ENCODE measurements around the gene KCNK6.

KCNK6 gene

DNA sequence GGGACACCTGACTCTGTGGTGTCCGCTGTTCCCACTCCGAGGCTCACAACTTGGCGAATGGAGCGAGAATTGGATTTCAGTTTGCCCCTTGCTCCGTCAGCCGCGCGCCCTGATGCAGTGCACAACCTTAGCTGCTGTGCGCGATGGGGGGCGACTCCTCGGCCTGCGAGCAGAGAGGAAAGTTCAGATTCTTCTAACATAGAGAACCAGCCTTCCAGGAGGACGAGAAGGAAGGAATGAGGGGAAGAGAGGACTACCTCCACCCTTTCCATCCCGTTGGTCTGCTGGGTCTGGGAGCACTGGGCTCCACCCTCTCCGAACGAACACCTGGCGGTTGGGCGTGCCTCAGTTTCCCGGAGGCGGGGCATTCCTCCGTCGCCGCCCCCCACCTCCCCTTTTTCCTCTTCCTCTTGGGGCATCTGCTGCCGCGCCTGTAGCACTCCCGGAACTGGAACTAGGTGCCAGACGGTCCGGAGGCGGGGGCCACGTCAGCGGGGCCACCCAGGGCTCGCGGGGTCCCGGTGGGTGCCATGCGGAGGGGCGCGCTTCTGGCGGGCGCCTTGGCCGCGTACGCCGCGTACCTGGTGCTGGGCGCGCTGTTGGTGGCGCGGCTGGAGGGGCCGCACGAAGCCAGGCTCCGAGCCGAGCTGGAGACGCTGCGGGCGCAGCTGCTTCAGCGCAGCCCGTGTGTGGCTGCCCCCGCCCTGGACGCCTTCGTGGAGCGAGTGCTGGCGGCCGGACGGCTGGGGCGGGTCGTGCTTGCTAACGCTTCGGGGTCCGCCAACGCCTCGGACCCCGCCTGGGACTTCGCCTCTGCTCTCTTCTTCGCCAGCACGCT lies at the start of gene KCNK6:
KCNK6 (plus strand) TSS at position 425 of the 838 bp plus-strand sequence; CDS start at position 531, 106 bp downstream.
- peak in 2 of 3 donors; percentile 28 for DNase-seq (ENCODE audit: low read depth in 3 of 3)

DNA sequence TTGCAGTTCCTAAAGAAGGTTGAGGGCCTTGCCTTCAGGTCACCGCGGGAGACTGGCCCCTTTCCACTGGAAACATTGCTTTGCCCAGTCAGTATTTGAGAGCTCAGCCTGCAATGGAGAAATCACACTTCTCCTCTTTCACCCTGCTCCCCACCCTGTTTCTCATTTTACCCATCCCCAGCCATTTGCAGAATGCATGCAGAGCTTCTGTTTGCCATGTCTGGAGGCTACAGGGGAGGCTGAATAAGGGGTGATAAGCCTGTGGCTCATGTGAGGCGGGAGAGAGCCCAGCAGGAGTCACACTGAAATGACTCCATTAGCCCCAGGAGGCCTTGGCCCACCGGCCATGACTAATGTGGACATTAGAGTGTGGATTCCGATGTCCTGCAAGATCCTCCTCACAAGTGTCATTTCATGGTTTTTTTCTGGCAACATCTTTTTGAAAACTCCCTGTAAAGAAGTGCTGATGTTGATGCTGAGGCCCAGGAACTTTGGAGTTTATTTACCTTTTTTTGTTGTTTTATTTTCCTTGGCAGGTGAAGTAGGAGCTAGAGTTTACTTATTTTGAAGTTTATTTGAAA lies 49.0 kb upstream of the KCNK6 start:
- no peak for DNase-seq (ENCODE audit: low read depth in 3 of 3)

GRCh38 chr19:38273499-38273898 lies 46.1 kb upstream of the KCNK6 start:
- no peak for DNase-seq (ENCODE audit: low read depth in 3 of 3)

DNA sequence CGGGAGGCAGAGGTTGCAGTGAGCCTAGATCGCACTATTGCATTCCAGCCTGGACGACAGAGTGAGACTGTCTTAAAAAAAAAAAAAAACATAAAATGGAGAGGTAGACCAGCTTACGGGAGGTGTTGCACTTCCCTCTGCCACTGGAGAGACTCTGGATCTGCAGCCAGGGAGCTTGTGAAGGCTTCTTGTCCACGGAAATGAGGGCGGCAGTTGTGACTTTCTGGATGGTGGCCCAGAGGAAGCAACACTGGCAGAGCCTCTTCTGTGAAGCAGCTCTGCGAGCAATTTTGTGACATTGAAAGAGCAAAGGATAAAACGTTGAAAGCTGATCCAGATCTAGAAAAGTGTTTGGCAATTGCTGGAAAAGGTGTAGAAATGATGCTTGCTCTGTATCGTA lies 44.9 kb upstream of the KCNK6 start:
- DNase-seq (ENCODE audit: low read depth in 3 of 3): no peak

DNA sequence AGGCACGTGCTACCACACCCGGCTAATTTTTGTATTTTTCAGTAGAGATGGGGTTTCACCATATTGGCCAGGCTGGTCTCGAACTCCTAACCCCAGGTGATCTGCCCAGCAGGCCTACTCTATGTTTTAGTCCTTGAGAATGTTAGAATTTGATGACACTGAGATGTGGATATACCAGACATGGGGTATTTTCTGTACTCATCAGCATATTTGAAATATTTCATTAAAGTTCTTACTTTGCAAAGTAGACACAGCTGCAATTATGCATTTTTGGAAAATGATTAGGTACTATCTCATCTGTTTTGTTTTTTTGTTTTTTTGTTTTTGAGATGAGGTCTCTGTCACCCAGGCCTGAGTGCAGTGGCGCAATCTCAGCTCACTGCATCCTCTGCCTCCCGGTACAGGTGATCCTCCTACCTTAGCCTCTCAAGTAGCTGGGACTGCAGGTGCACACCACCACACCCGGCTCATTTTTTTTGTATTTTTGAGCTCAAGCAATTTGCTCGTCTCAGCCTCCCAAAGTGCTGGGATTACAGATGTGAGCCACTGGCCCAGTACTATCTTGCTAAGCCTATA lies 42.6 kb upstream of the KCNK6 start:
- no peak for DNase-seq (ENCODE audit: low read depth in 3 of 3)

DNA sequence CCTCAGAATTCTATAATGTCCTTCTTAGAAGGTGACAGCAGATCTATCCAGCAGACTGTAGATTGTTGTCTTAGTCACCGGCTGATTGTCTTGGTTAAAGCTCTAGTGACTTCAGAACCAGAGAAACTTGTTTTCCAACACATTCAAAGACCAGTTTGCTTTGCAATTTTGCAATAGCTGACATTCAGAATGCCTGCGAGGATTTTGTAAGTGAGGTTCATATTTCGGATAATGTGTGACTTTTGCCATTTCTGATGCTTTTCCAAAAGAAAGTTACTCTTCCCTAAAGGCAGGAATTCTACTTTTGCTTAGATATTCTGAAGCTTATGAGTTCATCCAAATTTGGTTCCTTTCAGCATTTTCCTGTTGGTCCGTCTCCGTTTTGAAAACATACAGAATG lies 42.1 kb upstream of the KCNK6 start:
- DNase-seq (ENCODE audit: low read depth in 3 of 3): no peak

DNA sequence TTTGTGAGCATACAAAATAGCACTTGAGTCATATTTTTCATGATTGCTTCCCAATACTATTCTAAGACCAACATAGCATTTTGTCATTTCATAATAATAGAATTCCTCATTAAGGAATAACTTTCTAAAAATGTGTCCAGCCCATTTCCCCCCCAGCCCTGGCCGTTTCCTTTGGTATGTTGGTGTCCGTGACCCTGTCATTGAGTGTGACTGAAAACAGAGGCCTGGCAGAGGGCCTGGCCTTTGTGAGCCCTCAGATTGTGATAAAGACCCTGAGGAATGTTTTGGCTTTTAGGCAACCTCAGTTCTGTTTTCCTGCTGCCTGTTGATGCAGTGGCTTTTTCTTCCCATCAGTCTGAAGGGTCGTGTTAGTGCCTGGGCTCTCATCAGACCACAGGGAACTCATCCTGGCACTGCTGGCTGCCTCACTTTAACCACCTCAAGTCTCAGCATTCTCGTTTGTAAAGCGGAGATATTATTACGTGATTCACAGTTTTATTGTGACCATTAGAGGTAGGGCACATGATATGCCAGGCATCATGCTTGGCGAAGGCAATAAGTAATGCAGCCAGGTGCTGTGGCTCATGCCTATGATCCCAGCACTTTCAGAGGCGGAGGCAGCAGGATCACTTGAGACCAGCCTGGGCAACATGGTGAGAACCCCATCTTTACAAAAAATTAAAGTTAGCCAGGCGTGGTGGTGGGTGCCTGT lies 41.5 kb upstream of the KCNK6 start:
- no peak for DNase-seq (ENCODE audit: low read depth in 3 of 3)

DNA sequence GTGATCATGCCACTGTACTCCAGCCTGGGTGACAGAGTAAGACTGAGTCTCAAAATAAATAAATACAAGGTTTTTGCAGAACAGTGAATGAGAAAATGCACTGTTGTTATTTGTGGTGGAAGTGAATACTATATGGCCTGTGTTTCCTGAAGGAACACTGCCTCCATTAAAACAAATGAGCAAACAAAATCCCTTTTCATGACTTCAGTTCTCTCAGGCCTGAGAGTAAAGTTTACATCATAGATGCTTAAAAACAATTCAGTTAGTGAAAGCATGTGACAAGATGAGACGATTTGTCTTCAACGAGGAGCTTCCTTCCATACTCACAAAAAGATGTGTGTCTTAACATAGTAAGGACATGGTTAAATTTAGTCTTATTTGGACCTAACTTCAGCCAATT lies 40.9 kb upstream of the KCNK6 start:
- no peak for DNase-seq (ENCODE audit: low read depth in 3 of 3)

- no peak for DNase-seq (ENCODE audit: low read depth in 3 of 3)
These were observed 39.4 kb upstream of the KCNK6 start for GRCh38 chr19:38280030-38280921.

DNA sequence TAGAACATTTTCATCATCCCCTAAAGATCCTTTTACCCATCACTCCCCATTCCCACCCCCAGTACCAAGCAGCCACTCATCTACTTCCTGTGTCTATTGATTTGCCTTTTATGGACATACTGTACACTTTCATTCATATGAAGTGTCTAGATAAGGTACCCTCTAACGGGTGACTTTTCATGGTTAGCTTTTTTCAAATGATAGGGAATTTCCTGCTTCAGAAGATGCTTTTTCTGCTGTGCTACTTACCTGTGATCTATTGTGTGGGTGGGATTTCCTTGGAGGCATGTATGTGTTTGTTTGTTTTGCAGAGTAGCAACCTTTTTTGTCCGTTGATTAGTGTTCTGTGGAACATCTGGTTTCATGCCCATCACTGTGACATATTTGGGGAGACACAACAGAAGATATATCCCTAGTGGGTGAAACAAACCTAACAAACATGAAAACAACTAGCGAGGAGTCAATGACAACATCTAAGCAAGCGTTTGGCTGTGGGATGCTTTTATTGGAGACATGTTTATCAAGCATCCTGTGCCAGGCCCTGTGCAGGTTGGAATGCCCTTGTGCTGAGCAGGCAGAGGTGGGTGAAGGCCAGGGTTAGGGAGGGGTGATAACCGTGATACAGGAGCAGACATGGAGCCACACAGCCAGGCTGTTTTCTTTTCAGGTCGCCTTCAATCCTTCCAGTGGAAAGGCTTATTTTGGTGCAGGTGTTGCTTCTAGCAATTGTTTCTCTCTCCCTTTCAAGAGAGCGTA lies 37.7 kb upstream of the KCNK6 start:
- no peak for DNase-seq (ENCODE audit: low read depth in 3 of 3)

DNA sequence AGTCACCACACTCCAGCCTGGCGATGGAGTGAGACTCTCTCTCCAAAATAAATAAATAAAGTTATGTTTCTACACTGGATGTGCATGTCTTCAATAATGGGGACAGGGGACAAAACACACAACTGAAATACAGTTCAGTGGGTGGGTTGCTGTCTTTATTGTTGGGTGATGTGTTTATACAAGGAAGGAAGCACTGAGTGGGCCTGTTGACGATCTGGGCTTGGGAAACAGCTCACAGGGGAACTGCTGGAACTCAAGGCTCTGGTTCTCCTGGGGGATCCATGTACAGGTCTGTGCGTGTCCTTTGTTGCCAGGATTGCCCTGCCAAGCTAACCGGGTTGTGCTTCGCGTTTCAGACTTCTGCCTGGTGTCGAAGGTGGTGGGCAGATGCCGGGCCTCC lies 36.4 kb upstream of the KCNK6 start:
- no peak for DNase-seq (ENCODE audit: low read depth in 3 of 3)

DNA sequence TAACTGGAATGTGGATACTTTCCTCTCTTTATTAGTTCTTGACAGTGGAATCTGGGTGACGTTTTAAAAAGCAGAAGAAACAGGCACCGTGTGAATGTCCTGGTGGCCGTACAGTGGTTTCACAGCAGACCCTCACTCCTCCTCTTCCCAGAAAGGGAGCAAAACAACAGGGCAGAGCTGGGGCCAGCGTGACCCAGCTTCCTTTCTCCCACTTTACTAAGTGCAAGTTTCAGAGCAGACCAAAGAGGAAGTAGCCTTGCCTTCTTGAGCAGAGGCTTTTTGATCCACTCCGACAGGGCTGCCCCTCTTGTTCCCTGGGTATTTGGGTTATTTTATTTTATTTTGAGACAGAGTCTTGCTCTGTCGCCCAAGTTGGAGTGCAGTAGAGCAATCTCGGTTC lies 35.2 kb upstream of the KCNK6 start:
- DNase-seq (ENCODE audit: low read depth in 3 of 3): no peak

DNA sequence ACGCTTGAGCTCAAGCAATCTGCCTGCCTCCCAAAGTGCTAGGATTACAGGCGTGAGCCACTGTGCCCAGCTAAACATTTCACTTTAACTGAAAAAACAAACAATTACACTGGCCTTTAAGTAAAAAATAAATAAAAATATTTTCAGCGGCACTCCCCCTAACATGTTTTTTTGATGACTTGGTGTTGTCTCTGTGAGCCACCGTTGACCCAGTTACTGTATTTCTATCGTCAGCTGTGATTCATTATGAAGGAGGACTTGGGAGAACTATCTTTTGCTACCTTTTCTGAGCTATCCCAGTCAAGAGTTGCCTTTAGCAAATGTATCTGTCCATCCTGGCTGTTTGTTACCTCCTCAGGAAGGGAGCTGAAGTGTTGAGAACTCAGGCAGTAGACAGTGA lies 34.1 kb upstream of the KCNK6 start:
- DNase-seq (ENCODE audit: low read depth in 3 of 3): no peak

DNA sequence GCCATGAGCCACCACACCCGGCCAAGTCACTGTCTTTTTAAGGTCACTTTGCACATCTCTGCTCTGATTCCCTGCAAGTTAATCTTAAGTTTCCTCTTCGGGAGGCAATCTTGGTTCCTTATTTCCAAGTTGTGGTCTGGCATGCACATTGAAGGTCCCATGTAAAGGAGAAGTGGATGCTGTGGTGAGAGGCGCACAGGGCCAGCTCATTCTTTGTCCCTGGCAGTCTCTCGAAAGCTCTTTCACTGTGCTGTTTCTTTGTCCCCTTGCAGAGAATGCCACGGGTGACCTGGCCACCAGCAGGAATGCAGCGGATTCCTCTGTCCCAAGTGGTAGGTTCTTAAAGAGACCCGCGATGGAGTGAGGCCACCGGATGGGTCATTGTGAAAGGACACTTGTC lies 32.0 kb upstream of the KCNK6 start:
- no peak for DNase-seq (ENCODE audit: low read depth in 3 of 3)

GRCh38 chr19:38288123-38288855 lies 31.4 kb upstream of the KCNK6 start:
- DNase-seq (ENCODE audit: low read depth in 3 of 3): no peak

DNA sequence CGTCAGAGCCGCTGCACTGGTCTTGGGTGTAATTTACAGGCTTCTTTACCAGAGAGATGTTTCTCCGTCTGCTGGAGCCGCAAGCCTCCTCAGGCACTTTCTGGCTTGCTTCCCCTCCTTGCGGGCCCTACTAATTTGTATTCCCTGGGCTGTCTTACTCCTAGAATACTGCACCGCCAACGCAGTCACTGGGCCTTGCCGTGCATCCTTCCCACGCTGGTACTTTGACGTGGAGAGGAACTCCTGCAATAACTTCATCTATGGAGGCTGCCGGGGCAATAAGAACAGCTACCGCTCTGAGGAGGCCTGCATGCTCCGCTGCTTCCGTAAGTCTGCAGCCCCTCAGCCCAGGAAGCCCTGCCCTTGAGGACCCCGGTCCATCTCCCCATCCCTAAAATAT lies 29.7 kb upstream of the KCNK6 start:
- DNase-seq (ENCODE audit: low read depth in 3 of 3): no peak

DNA sequence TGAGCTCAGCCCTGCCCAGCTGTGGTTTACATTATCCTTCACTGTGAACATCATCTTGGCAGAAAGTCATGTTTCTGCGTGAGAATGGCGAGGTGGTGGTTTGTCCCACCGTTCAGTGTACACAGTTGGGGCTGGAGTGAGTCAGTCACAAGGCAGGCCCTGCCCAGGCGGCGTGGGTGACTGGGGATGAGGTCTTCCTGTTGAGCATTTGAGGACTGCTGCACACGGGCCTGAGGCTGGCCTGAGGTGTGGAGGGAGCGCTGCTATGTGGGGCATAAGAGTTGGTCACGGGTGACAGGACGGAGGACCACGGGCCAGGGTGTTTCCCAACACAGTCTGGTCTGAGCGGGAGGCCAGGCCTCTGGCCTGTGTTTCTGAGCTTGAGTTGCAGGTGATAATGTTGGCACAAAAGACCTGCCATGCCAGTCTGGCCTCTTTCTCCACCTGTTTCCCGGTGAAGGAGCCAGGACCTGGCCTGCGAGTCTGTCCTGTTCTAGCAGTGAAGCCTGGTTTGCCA lies 29.0 kb upstream of the KCNK6 start:
- no peak for DNase-seq (ENCODE audit: low read depth in 3 of 3)

- no peak for DNase-seq (ENCODE audit: low read depth in 3 of 3)
These were observed 27.8 kb upstream of the KCNK6 start for GRCh38 chr19:38291855-38292254.

DNA sequence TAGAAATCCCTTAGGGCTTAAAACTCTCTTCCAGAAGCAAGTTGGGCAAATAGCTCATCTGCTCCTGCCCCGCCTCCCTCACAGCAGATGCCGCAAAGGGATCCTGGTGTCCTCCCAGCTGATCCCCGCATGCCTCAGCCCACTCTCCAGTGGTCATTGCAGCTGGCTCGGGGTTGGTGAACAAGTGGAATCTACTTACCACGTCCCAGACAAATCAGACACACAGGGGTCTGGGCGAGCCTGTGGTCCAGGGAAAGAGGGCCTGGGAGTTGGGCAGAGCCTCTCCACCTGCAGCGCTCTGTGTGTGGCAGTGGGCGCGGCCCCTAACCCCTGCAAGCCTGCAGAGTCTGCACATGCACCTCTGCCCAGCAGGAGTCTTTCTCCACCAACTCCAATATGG lies 26.4 kb upstream of the KCNK6 start:
- no peak for DNase-seq (ENCODE audit: low read depth in 3 of 3)

- DNase-seq (ENCODE audit: low read depth in 3 of 3): no peak
These were observed 25.6 kb upstream of the KCNK6 start for GRCh38 chr19:38294090-38294489.
